MM.1S (cell line): ENCODE data around the gene FYN.
"Not testable (repeated sequence)": the region's sequence is repeated elsewhere in the genome, so short reads cannot be mapped to it uniquely, and the experiment has no call there.

Experiments
- DNase-seq: peaks from one replicate; pipeline ENCODE4 v3.0.0-alpha.2; 2015
- H2AFZ ChIP-seq: fragments of 300-600 bp; sonication (generic); 2 replicates; pipeline ENCODE4 v1.6.0; 2016; ENCODE audit warnings: antibody characterized with exemption, low read length
- H3F3A ChIP-seq: fragments of 300-600 bp; sonication (generic); 2 replicates; pipeline ENCODE4 v1.6.1; 2016; ENCODE audit warnings: mild to moderate bottlenecking, antibody characterized with exemption, low read length, moderate library complexity, mixed read lengths; ENCODE audit not compliant: insufficient read depth
- H3K27ac ChIP-seq: fragments of 300-600 bp; sonication (generic); 2 replicates; pipeline ENCODE4 v1.5.1; 2016; ENCODE audit warnings: mild to moderate bottlenecking, low read length
- H3K27me3 ChIP-seq: fragments of 300-600 bp; sonication (generic); replicated peaks from 2 replicates; pipeline ENCODE4 v1.6.0; 2016; ENCODE audit warnings: low read length; ENCODE audit not compliant: insufficient read depth
- H3K36me3 ChIP-seq: fragments of 300-600 bp; sonication (generic); replicated peaks from 2 replicates; pipeline ENCODE4 v1.6.1; 2016; ENCODE audit warnings: mild to moderate bottlenecking, low read length, mixed read lengths; ENCODE audit not compliant: insufficient read depth
- H3K4me1 ChIP-seq: fragments of 300-600 bp; sonication (generic); 2 replicates; pipeline ENCODE4 v1.6.1; 2016; ENCODE audit warnings: low read length, mixed read lengths
- H3K4me2 ChIP-seq: fragments of 300-600 bp; sonication (generic); 2 replicates; pipeline ENCODE4 v1.6.0; 2016; ENCODE audit warnings: low read depth, low read length
- H3K4me3 ChIP-seq: fragments of 300-600 bp; sonication (generic); 2 replicates; pipeline ENCODE4 v1.5.1; 2016; ENCODE audit warnings: low read length, mixed read lengths
- H3K79me2 ChIP-seq: fragments of 300-600 bp; sonication (generic); 2 replicates; pipeline ENCODE4 v1.6.1; 2016; ENCODE audit warnings: mixed run types, low read length, mixed read lengths
- H3K9ac ChIP-seq: fragments of 300-600 bp; sonication (generic); 2 replicates; pipeline ENCODE4 v1.6.1; 2016; ENCODE audit warnings: low read length, mixed read lengths
- H3K9me2 ChIP-seq: fragments of 300-600 bp; sonication (generic); replicated peaks from 2 replicates; pipeline ENCODE4 v1.6.1; 2016; ENCODE audit warnings: mild to moderate bottlenecking, low read length, mixed read lengths; ENCODE audit not compliant: insufficient read depth
- H3K9me3 ChIP-seq: fragments of 300-600 bp; sonication (generic); replicated peaks from 2 replicates; pipeline ENCODE4 v1.6.1; 2016; ENCODE audit warnings: mild to moderate bottlenecking, low read length, mixed read lengths; ENCODE audit not compliant: insufficient read depth
- H4K20me1 ChIP-seq: fragments of 300-600 bp; sonication (generic); 2 replicates; pipeline ENCODE4 v1.6.1; 2016; ENCODE audit warnings: mild to moderate bottlenecking, low read length, moderate library complexity, mixed read lengths; ENCODE audit not compliant: insufficient read depth
- CTCF ChIP-seq: fragments of 300-600 bp; sonication (generic); IDR thresholded peaks from 2 replicates; pipeline ENCODE4 v1.5.1; 2016; ENCODE audit warnings: antibody characterized with exemption, low read length, mixed read lengths
- EZH2 ChIP-seq: fragments of 300-600 bp; sonication (generic); optimal IDR thresholded peaks from 2 replicates; pipeline ENCODE3; 2017; ENCODE audit warnings: low read depth, mild to moderate bottlenecking, antibody characterized with exemption, low read length, mixed read lengths
- EZH2phosphoT487 ChIP-seq: fragments of 300-600 bp; sonication (generic); IDR thresholded peaks from 2 replicates; pipeline ENCODE4 v1.6.1; 2018; ENCODE audit warnings: antibody characterized with exemption, low read length

Gene FYN

GRCh38 chr6:111912904-111913303 is 39.7 kb upstream of the FYN start:
- Histone ChIP-seq H3K4me3 (no peak overlapping the region), H2AFZ (no peak overlapping the region), H3K79me2 (no peaks in the 10 kb centered on the region)

DNA sequence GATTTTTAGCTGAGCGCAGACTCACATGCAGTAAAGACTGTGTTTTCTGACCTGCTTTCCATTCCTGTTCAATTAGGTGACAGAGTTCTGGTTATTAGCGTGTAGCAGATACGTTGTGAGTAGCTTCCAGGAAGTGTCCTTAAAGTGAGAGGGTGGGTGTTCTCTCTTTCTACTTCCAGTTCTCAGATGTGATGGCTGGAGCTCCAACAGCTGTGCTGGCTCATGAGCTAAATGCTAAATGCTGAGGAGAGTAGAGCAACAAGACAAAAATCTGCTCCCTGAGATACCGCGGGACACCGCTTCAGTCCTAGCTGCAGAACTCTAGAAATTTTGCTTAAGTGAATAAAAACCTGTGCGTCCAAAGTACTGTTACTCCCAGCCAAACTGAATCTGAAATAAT is 38.2 kb upstream of the FYN start:
- H3K27ac ChIP-seq = no peak overlapping the region
- no peaks in the 10 kb centered on the region for H3K9me2 ChIP-seq
- no peaks in the 10 kb centered on the region for H3K36me3 ChIP-seq
- no peaks in the 10 kb centered on the region for H3K27me3 ChIP-seq
- no peak overlapping the region for H3K4me2 ChIP-seq
- no peaks in the 10 kb centered on the region for H3K4me1 ChIP-seq
- DNase-seq = no peak
- H2AFZ ChIP-seq = no peak overlapping the region
- TF ChIP-seq EZH2phosphoT487 (no peak), EZH2 (no peak), CTCF (no peak)
- H3K9me3 ChIP-seq = no peaks in the 10 kb centered on the region
- no peaks in the 10 kb centered on the region for H3F3A ChIP-seq
- H3K9ac ChIP-seq = no peak overlapping the region
- no peaks in the 10 kb centered on the region for H3K79me2 ChIP-seq
- H3K4me3 ChIP-seq = no peak overlapping the region
- no peaks in the 10 kb centered on the region for H4K20me1 ChIP-seq

More at GRCh38 chr6:111912904-111913303, 39.7 kb upstream of the FYN start:
- Histone ChIP-seq H3K9me2 (no peaks in the 10 kb centered on the region), H3K36me3 (no peaks in the 10 kb centered on the region), H3K9ac (no peak overlapping the region), H3K27me3 (no peaks in the 10 kb centered on the region), H3K4me2 (no peak overlapping the region), H3F3A (no peaks in the 10 kb centered on the region), H3K27ac (no peak overlapping the region), H3K4me1 (no peaks in the 10 kb centered on the region), H3K9me3 (no peaks in the 10 kb centered on the region), H4K20me1 (no peaks in the 10 kb centered on the region)
- no peak for TF ChIP-seq EZH2phosphoT487
- TF ChIP-seq CTCF = no peak
- TF ChIP-seq EZH2 = no peak
- DNase-seq = no peak

DNA sequence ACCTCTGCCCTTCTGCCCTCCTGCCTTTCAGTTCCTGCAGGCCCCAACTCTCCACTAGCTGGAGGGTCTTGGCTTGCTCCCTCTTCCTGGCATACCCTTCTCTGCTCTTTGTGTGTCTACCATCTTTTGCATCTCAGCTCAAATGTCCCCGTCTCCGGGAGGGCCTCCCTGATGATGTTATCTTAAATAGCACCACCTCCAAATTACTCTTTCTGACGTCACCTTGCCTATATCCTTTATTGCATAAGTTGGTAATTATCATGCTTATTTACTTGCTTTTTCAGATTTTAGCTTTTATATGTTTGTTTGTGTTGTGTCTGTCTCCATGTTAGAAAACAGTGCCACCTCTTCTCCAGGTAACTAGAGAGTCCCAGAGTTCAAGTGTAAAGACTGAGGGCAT is 36.0 kb upstream of the FYN start:
- DNase-seq = no peak
- Histone ChIP-seq H2AFZ (no peak overlapping the region), H3K36me3 (no peaks in the 10 kb centered on the region), H3K79me2 (no peaks in the 10 kb centered on the region), H3K27me3 (no peaks in the 10 kb centered on the region), H3K4me1 (no peaks in the 10 kb centered on the region), H3K9me2 (no peaks in the 10 kb centered on the region), H3F3A (no peaks in the 10 kb centered on the region), H3K4me3 (no peak overlapping the region), H3K9me3 (no peaks in the 10 kb centered on the region), H3K9ac (no peak overlapping the region), H4K20me1 (no peaks in the 10 kb centered on the region), H3K27ac (no peak overlapping the region), H3K4me2 (no peak overlapping the region)
- TF ChIP-seq CTCF = no peak
- no peak for TF ChIP-seq EZH2phosphoT487
- TF ChIP-seq EZH2 = no peak

GRCh38 chr6:111908365-111908764 is 35.1 kb upstream of the FYN start:
- not testable (repeated sequence) for H2AFZ ChIP-seq, H3K9me3 ChIP-seq, H3K36me3 ChIP-seq, H4K20me1 ChIP-seq, H3K4me3 ChIP-seq, H3K4me1 ChIP-seq, H3K79me2 ChIP-seq, H3F3A ChIP-seq, H3K4me2 ChIP-seq, H3K9ac ChIP-seq, H3K27ac ChIP-seq, H3K27me3 ChIP-seq, DNase-seq, H3K9me2 ChIP-seq
